ENCODE data around the gene PITPNC1. TPM values are rescaled to one million over a fixed set of nuclear protein-coding genes. Genes with fewer than 3 reads are reported as not detected.

Gene PITPNC1
- total RNA-seq, 1 experiment from 2014 or later = 23.1 TPM

GRCh38 chr17:67359960-67360791 is 16.9 kb upstream of the PITPNC1 start:
- Histone ChIP-seq H3K27me3 (ENCODE audit: low read length) (no peaks in the 10 kb centered on the region), H3K9me3 (ENCODE audit: low read length) (no peaks in the 10 kb centered on the region), H4K20me1 (ENCODE audit: low read length) (peaks cover 68% of the 10 kb centered on the region), H3K36me3 (ENCODE audit: low read depth, low read length) (peaks cover 78% of the 10 kb centered on the region), H3K9ac (ENCODE audit: low read length) (no peak overlapping the region), H3F3A (ENCODE audit: low read length, unreplicated experiment) (no peaks in the 10 kb centered on the region), H3K9me2 (replicated peaks; ENCODE audit: low read length) (no peaks in the 10 kb centered on the region), H3K4me1 (ENCODE audit: insufficient read depth, low read length) (peaks cover 22% of the 10 kb centered on the region), H3K4me2 (ENCODE audit: low read length) (no peak overlapping the region), H2AFZ (ENCODE audit: low read length) (no peak overlapping the region), H3K27ac (ENCODE audit: low read length) (no peak overlapping the region), H3K4me3 (ENCODE audit: low read length) (no peak overlapping the region), H3K79me2 (ENCODE audit: low read length) (peaks cover 96% of the 10 kb centered on the region)
- CTCF ChIA-PET = interaction anchor here (0.5 to 1.2 kb wide), 5 partner anchors 15 to 358 kb away, joined by 3 to 15 read pairs (median 5); partner anchors contain the start of gene NOL11
- ATAC-seq (peak; percentile 84), DNase-seq (peak; percentile 55)
- POLR2A ChIA-PET (ENCODE audit: unreplicated experiment) = no interaction called here
- no TSS peak for BruUV-seq (replicated peaks)
- intact Hi-C loops (cut with micrococcal nuclease) = loop anchor here (2.0 kb wide), 1 partner anchor 15 kb away; no protein-coding TSS in a partner anchor
- peak; percentile 77 for TF ChIP-seq CTCF (conservative IDR thresholded peaks at IDR 0.05; ENCODE audit: low read depth, low read length)
- TF ChIP-seq EZH2phosphoT487 (IDR thresholded peaks at IDR 0.05; ENCODE audit: borderline replicate concordance, low read length) = no peak
- no peak for TF ChIP-seq EZH2 (IDR thresholded peaks at IDR 0.05; ENCODE audit: low read length, unreplicated experiment)

- Histone ChIP-seq H3K4me3 (ENCODE audit: low read length) (no peak overlapping the region), H3K27ac (ENCODE audit: low read length) (no peak overlapping the region), H3K9ac (ENCODE audit: low read length) (no peak overlapping the region), H4K20me1 (ENCODE audit: low read length) (peaks cover 75% of the 10 kb centered on the region), H3K79me2 (ENCODE audit: low read length) (peaks cover 96% of the 10 kb centered on the region), H3K4me2 (ENCODE audit: low read length) (no peak overlapping the region), H2AFZ (ENCODE audit: low read length) (no peak overlapping the region), H3K9me3 (ENCODE audit: low read length) (no peaks in the 10 kb centered on the region), H3K4me1 (ENCODE audit: insufficient read depth, low read length) (peaks cover 22% of the 10 kb centered on the region), H3K9me2 (replicated peaks; ENCODE audit: low read length) (no peaks in the 10 kb centered on the region), H3K36me3 (ENCODE audit: low read depth, low read length) (peaks cover 73% of the 10 kb centered on the region), H3F3A (ENCODE audit: low read length, unreplicated experiment) (no peaks in the 10 kb centered on the region), H3K27me3 (ENCODE audit: low read length) (no peaks in the 10 kb centered on the region)
- ChIA-PET POLR2A (ENCODE audit: unreplicated experiment) (no interaction called here), CTCF (interaction anchor here (0.6 to 1.0 kb wide), 2 partner anchors 277 to 357 kb away, joined by 3 to 4 read pairs; no protein-coding TSS in a partner anchor)
- TF ChIP-seq CTCF (conservative IDR thresholded peaks at IDR 0.05; ENCODE audit: low read depth, low read length) = no peak
- no peak for TF ChIP-seq EZH2 (IDR thresholded peaks at IDR 0.05; ENCODE audit: low read length, unreplicated experiment)
- no peak for TF ChIP-seq EZH2phosphoT487 (IDR thresholded peaks at IDR 0.05; ENCODE audit: borderline replicate concordance, low read length)
- no peak for ATAC-seq
- no peak for DNase-seq
- BruUV-seq (replicated peaks) = no TSS peak
- intact Hi-C loops (cut with micrococcal nuclease) = loop anchor here (2.0 kb wide), 1 partner anchor 14 kb away; no protein-coding TSS in a partner anchor
Observed at GRCh38 chr17:67360880-67361279, 16.2 kb upstream of the PITPNC1 start.

- Histone ChIP-seq H3K9me3 (ENCODE audit: low read length) (no peaks in the 10 kb centered on the region), H3K36me3 (ENCODE audit: low read depth, low read length) (peaks cover 63% of the 10 kb centered on the region), H3K9ac (ENCODE audit: low read length) (no peak overlapping the region), H3K4me3 (ENCODE audit: low read length) (no peak overlapping the region), H4K20me1 (ENCODE audit: low read length) (peaks cover 77% of the 10 kb centered on the region), H3K27me3 (ENCODE audit: low read length) (no peaks in the 10 kb centered on the region), H3K27ac (ENCODE audit: low read length) (no peak overlapping the region), H3K9me2 (replicated peaks; ENCODE audit: low read length) (no peaks in the 10 kb centered on the region), H3K79me2 (ENCODE audit: low read length) (peaks cover 97% of the 10 kb centered on the region), H3K4me2 (ENCODE audit: low read length) (no peak overlapping the region), H2AFZ (ENCODE audit: low read length) (no peak overlapping the region), H3F3A (ENCODE audit: low read length, unreplicated experiment) (no peaks in the 10 kb centered on the region), H3K4me1 (ENCODE audit: insufficient read depth, low read length) (peaks cover 26% of the 10 kb centered on the region)
- TF ChIP-seq EZH2 (IDR thresholded peaks at IDR 0.05; ENCODE audit: low read length, unreplicated experiment) (no peak), CTCF (conservative IDR thresholded peaks at IDR 0.05; ENCODE audit: low read depth, low read length) (no peak), EZH2phosphoT487 (IDR thresholded peaks at IDR 0.05; ENCODE audit: borderline replicate concordance, low read length) (no peak)
- CTCF ChIA-PET = no interaction called here
- no TSS peak for BruUV-seq (replicated peaks)
- POLR2A ChIA-PET (ENCODE audit: unreplicated experiment) = no interaction called here
- ATAC-seq (no peak), DNase-seq (no peak)
- intact Hi-C loops (cut with micrococcal nuclease) = no loop called here
Observed at GRCh38 chr17:67362173-67362572, 14.9 kb upstream of the PITPNC1 start.

Data from PC-3 (cell line).